B cell (primary cell): ENCODE measurements around the gene SRGAP1. TPM values are rescaled to one million over a fixed set of nuclear protein-coding genes. Genes with fewer than 3 reads are reported as not detected.

ENCODE experiments used
- ATAC-seq: fragments of 200-7000 bp; cut with Tn5 transposase; one replicate; pipeline ENCODE4 v1.10.0; 2021; ENCODE audit warnings: low read depth, mild to moderate bottlenecking, moderate number of reproducible peaks, moderate library complexity
- CTCF ChIA-PET: fragments of 350-600 bp; sonication (Branson Sonifier 250); formaldehyde crosslinking; loops from one replicate; lab custom pipeline; 2021; ENCODE audit warnings: antibody characterized with exemption, inconsistent platforms; lab: Charles Lee
- POLR2A ChIA-PET: fragments of 350-600 bp; sonication (Branson Sonifier 250); formaldehyde crosslinking; loops from one replicate; lab custom pipeline; 2021; ENCODE audit warnings: antibody characterized with exemption; lab: Charles Lee
- DNase-seq: peaks from one replicate; pipeline ENCODE4 v3.0.0; 2013
- H2AFZ ChIP-seq: 2 replicates; pipeline ENCODE4 v1.6.1; 2012; ENCODE audit warnings: mild to moderate bottlenecking, low read depth, low read length; ENCODE audit not compliant: insufficient read depth, poor library complexity, severe bottlenecking
- H3K27ac ChIP-seq, 2 donors: 1 replicate in 1 of 2; 2 replicates in 1 of 2; pipeline ENCODE4 v1.5.1; 2012 to 2013; ENCODE audit warnings: low read length in 2 of 2, mild to moderate bottlenecking in 2 of 2, moderate library complexity in 1 of 2
- H3K27me3 ChIP-seq, 4 experiments: fragments of 200-600 bp in 1 of 4; sonication (generic) in 1 of 4; replicated peaks in 1 of 4; 1 replicate in 2 of 4; 2 replicates in 2 of 4; pipeline versions ENCODE4 v1.6.1 to v1.7.0; 2013 to 2016; ENCODE audit warnings: low read length in 3 of 4, mild to moderate bottlenecking in 2 of 4, mixed read lengths in 1 of 4, moderate library complexity in 1 of 4; ENCODE audit not compliant: insufficient read depth in 4 of 4, control insufficient read depth in 3 of 4; ENCODE audit errors: control extremely low read depth in 1 of 4
- H3K36me3 ChIP-seq, 2 experiments: replicated peaks in 1 of 2; 1 replicate in 1 of 2; 2 replicates in 1 of 2; pipeline versions ENCODE4 v1.6.1 to v1.7.1; 2013; ENCODE audit warnings: low read length in 1 of 2; ENCODE audit not compliant: insufficient read depth in 2 of 2, control insufficient read depth in 1 of 2; ENCODE audit errors: control extremely low read depth in 1 of 2, extremely low read depth in 1 of 2
- H3K4me1 ChIP-seq, 2 donors: fragments of 200-600 bp in 1 of 2; sonication (generic) in 1 of 2; 1 replicate in 1 of 2; 2 replicates in 1 of 2; pipeline versions ENCODE4 v1.5.1 to v1.6.1; 2013 to 2017; ENCODE audit warnings: low read length in 2 of 2; ENCODE audit not compliant: control insufficient read depth in 2 of 2, insufficient read depth in 2 of 2
- H3K4me2 ChIP-seq: replicated peaks from 2 replicates; pipeline ENCODE3; 2012; ENCODE audit warnings: mild to moderate bottlenecking, low read depth, low read length; ENCODE audit not compliant: poor library complexity, severe bottlenecking
- H3K4me3 ChIP-seq, 5 experiments: fragments of 200-600 bp in 1 of 5; sonication (generic) in 1 of 5; 1 replicate in 3 of 5; 2 replicates in 2 of 5; pipeline versions ENCODE4 v1.5.1 to v1.7.0; 2011 to 2016; ENCODE audit warnings: low read length in 4 of 5, mild to moderate bottlenecking in 4 of 5, low read depth in 2 of 5, control low read depth in 1 of 5, moderate library complexity in 1 of 5; ENCODE audit not compliant: insufficient read depth in 1 of 5; ENCODE audit errors: control extremely low read depth in 1 of 5, extremely low read depth in 1 of 5
- H3K79me2 ChIP-seq: fragments of 200-600 bp; sonication (generic); one replicate; pipeline ENCODE4 v1.6.0; 2016; ENCODE audit warnings: low read length; ENCODE audit not compliant: control insufficient read depth, insufficient read depth
- H3K9ac ChIP-seq: fragments of 200-600 bp; sonication (generic); 2 replicates; pipeline ENCODE4 v1.6.1; 2017; ENCODE audit warnings: mild to moderate bottlenecking, low read length, moderate library complexity
- H3K9me3 ChIP-seq, 3 donors: one replicate each; pipeline versions ENCODE4 v1.6.1 to v1.7.1; 2013; ENCODE audit warnings: low read length in 2 of 3; ENCODE audit not compliant: control insufficient read depth in 2 of 3, insufficient read depth in 1 of 3; ENCODE audit errors: control extremely low read depth in 1 of 3
- H4K20me1 ChIP-seq: 2 replicates; pipeline ENCODE4 v1.6.0; 2012; ENCODE audit warnings: mild to moderate bottlenecking, low read length; ENCODE audit not compliant: insufficient read depth, control insufficient read depth, poor library complexity, severe bottlenecking
- H3K27ac Mint-ChIP-seq: one replicate; pipeline ENCODE4 v1.8.0; 2021; ENCODE audit warnings: mixed read lengths
- H3K27me3 Mint-ChIP-seq: one replicate; pipeline ENCODE4 v1.8.0; 2021; ENCODE audit warnings: mixed read lengths
- H3K4me1 Mint-ChIP-seq: one replicate; pipeline ENCODE4 v1.8.0; 2021; ENCODE audit warnings: mixed read lengths
- H3K4me3 Mint-ChIP-seq: one replicate; pipeline ENCODE4 v1.8.0; 2021; ENCODE audit warnings: mixed read lengths
- H3K9me3 Mint-ChIP-seq: one replicate; pipeline ENCODE4 v1.8.0; 2022; ENCODE audit warnings: mixed read lengths; ENCODE audit not compliant: insufficient read depth
- EZH2 ChIP-seq: IDR thresholded peaks from 2 replicates; pipeline ENCODE4 v1.6.1; 2012; ENCODE audit warnings: borderline replicate concordance, low read depth, mild to moderate bottlenecking, moderate library complexity, low read length; ENCODE audit not compliant: insufficient read depth, poor library complexity, severe bottlenecking
- WGBS: methylation state at CpG from one replicate; pipeline ENCODE4 v1.1.5; 2013; ENCODE audit warnings: missing lambda C conversion rate; ENCODE audit not compliant: insufficient coverage; 5-methylcytosine and 5-hydroxymethylcytosine counted together
- intact Hi-C: fragments of 100-400 bp; cut with micrococcal nuclease; formaldehyde crosslinking; loops from one replicate; pipeline ENCODE4 v1.10.0; 2022
- polyA plus RNA-seq: library from polyadenylated mRNA; depleted of rRNA; stranded (reverse); fragments of >200 nt; gene quantifications from 2 replicates; pipeline ENCODE4 v1.2.3, GENCODE V29; 2012
- total RNA-seq, 2 donors: library from RNA; stranded (reverse); fragments of 120-200 nt in 1 of 2; gene quantifications; 1 replicate in 1 of 2; 2 replicates in 1 of 2; pipeline versions ENCODE4 v1.2.3 to v1.2.4, GENCODE V29; 2013 to 2022
- TF ChIP-seq, protein P1 (sequence below): fragments of 200-600 bp; IDR thresholded peaks from one replicate; pipeline ENCODE4 v1.8.0; 2022; ENCODE audit warnings: antibody characterized with exemption, mild to moderate bottlenecking

Gene SRGAP1
- total and polyA plus RNA-seq, 2 donors (not counting 1 experiment from before 2014, with no cell fraction given) = under 0.01 to 0.22 TPM

DNA sequence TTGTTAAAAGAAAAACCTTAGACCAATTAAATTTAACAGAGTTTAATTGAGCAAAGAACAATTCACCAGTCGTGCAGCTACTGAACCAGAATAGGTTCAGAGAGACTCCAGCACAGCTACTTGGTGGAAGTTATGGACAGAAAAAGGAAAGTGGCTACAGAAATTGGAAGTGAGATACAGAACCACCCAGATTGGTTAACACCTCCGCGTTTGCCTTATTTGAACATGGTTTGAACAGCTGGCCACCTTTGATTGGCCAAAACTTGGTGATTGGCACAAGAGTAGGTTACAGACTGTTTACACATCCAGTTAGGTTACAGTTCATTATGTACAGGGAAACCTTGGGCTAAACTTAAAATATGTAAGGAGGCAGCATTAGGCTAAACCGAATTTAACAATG is 54.9 kb downstream of the SRGAP1 start:
- Histone ChIP-seq H3K9me3 (no peaks in the 10 kb centered on the region), H4K20me1 (no peaks in the 10 kb centered on the region), H3K9ac (no peak overlapping the region), H3K4me3 (no peak overlapping the region), H3K79me2 (no peaks in the 10 kb centered on the region), H3K27me3 (no peaks in the 10 kb centered on the region), H2AFZ (no peak overlapping the region), H3K4me1 (no peaks in the 10 kb centered on the region), H3K4me2 (no peak overlapping the region), H3K36me3 (no peaks in the 10 kb centered on the region), H3K27ac (no peak overlapping the region)
- WGBS = 90% methylated on average over 2 of the region's 4 CpGs
- ChIA-PET CTCF (no interaction called here), POLR2A (no interaction called here)
- TF ChIP-seq, protein P1, sequence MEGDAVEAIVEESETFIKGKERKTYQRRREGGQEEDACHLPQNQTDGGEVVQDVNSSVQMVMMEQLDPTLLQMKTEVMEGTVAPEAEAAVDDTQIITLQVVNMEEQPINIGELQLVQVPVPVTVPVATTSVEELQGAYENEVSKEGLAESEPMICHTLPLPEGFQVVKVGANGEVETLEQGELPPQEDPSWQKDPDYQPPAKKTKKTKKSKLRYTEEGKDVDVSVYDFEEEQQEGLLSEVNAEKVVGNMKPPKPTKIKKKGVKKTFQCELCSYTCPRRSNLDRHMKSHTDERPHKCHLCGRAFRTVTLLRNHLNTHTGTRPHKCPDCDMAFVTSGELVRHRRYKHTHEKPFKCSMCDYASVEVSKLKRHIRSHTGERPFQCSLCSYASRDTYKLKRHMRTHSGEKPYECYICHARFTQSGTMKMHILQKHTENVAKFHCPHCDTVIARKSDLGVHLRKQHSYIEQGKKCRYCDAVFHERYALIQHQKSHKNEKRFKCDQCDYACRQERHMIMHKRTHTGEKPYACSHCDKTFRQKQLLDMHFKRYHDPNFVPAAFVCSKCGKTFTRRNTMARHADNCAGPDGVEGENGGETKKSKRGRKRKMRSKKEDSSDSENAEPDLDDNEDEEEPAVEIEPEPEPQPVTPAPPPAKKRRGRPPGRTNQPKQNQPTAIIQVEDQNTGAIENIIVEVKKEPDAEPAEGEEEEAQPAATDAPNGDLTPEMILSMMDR = no peak
- TF ChIP-seq EZH2 = no peak
- Mint-ChIP-seq H3K27ac (no peak overlapping the region), H3K27me3 (peaks cover 8% of the 10 kb centered on the region), H3K4me3 (no peak overlapping the region), H3K9me3 (peaks cover 2% of the 10 kb centered on the region), H3K4me1 (no peaks in the 10 kb centered on the region)
- intact Hi-C loops = no loop called here
- ATAC-seq = no peak
- no peak for DNase-seq

DNA sequence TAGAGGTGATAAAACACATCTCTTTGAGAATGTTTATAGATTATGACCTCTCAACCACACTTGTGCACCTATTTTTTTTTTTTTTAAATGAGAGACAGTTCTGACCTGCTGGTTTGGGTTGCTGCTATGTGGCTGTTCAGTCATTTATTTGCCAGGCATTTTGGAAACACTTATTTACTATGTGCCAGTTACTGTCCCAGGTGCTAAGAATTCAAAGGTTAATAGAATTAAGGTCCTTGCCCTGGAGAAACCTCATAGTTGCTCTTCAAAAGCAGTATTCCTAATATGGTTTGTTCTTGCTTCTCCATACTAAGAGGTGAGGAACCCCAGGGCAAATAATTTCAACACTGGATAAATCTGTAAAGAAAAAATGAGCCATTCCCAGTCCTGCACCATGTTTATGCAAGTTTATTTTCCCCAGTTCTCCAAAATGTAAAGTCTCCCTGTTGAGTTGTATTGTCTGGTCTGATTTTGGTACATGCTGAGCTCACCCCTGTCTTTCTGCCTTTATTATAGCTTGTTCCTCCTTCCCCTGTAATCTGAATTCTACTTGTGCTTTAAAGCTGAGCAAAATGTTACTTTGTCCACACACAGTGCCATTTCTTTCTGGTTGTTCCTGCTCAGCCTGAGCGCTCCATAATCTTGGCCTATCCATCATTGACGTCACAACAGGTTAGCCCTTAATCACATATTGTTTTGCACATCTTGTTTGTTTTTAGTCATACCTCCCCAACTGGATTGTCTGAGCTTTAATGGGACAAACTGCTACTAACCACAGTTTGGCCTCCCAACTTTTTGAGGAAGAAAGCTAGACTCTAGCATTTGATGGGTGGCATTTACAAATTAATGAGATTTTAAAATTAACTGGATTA is 56.7 kb downstream of the SRGAP1 start:
- ATAC-seq = no peak
- Histone ChIP-seq H4K20me1 (no peaks in the 10 kb centered on the region), H3K4me3 (no peak overlapping the region), H3K4me2 (no peak overlapping the region), H3K9ac (no peak overlapping the region), H3K4me1 (no peaks in the 10 kb centered on the region), H3K9me3 (peaks cover 0 to 2% (median 0%) of the 10 kb centered on the region in 3 donors), H3K27me3 (no peaks in the 10 kb centered on the region), H3K27ac (no peak overlapping the region), H3K36me3 (no peaks in the 10 kb centered on the region), H2AFZ (no peak overlapping the region), H3K79me2 (no peaks in the 10 kb centered on the region)
- H3K9me3 Mint-ChIP-seq = peaks cover 2% of the 10 kb centered on the region
- ChIA-PET POLR2A (no interaction called here), CTCF (no interaction called here)
- no peak for DNase-seq
- no peaks in the 10 kb centered on the region for H3K4me1 Mint-ChIP-seq
- H3K27ac Mint-ChIP-seq = no peak overlapping the region
- intact Hi-C loops = no loop called here
- peaks cover 8% of the 10 kb centered on the region for H3K27me3 Mint-ChIP-seq
- TF ChIP-seq, protein P1 = no peak
- no peak for TF ChIP-seq EZH2
- 100% methylated on average over 2 of the region's 2 CpGs for WGBS
- H3K4me3 Mint-ChIP-seq = no peak overlapping the region
